ENCODE data around the gene HEPH.

DNA sequence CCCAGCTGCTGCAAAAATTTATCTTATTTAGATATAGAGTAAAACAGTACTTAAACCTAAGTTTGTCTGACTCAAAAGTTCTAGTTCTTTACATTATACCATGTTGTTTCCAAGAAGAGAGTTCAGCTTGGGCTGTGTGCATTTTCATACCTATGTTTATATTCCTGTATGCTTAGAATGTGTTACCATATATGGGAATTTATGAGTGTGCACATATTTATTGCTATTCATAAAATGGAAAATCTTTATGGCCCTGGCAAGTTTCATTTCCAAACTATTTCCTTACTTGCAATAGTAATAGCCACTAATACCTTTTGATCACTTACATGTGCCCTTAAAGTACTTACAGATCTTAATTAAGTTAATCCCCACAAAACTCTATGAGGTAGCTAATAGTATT lies 2.6 kb downstream of the HEPH start:
- TF ChIP-seq, protein P1, sequence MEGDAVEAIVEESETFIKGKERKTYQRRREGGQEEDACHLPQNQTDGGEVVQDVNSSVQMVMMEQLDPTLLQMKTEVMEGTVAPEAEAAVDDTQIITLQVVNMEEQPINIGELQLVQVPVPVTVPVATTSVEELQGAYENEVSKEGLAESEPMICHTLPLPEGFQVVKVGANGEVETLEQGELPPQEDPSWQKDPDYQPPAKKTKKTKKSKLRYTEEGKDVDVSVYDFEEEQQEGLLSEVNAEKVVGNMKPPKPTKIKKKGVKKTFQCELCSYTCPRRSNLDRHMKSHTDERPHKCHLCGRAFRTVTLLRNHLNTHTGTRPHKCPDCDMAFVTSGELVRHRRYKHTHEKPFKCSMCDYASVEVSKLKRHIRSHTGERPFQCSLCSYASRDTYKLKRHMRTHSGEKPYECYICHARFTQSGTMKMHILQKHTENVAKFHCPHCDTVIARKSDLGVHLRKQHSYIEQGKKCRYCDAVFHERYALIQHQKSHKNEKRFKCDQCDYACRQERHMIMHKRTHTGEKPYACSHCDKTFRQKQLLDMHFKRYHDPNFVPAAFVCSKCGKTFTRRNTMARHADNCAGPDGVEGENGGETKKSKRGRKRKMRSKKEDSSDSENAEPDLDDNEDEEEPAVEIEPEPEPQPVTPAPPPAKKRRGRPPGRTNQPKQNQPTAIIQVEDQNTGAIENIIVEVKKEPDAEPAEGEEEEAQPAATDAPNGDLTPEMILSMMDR (IDR thresholded peaks at IDR 0.05; ENCODE audit: insufficient read depth, low read depth, low read length): no peak
- TF ChIP-seq EZH2 (IDR thresholded peaks at IDR 0.05; ENCODE audit: insufficient read depth, low read length): no peak

All from astrocyte (in vitro differentiated cells and primary cell).